ENCODE measurements around the gene CCNYL1.

The CCNYL1 gene

GRCh38 chr2:207791579-207792243, 80.3 kb downstream of the CCNYL1 start:
- DNase-seq (ENCODE audit: low read depth in 2 of 2) = no peak

DNA sequence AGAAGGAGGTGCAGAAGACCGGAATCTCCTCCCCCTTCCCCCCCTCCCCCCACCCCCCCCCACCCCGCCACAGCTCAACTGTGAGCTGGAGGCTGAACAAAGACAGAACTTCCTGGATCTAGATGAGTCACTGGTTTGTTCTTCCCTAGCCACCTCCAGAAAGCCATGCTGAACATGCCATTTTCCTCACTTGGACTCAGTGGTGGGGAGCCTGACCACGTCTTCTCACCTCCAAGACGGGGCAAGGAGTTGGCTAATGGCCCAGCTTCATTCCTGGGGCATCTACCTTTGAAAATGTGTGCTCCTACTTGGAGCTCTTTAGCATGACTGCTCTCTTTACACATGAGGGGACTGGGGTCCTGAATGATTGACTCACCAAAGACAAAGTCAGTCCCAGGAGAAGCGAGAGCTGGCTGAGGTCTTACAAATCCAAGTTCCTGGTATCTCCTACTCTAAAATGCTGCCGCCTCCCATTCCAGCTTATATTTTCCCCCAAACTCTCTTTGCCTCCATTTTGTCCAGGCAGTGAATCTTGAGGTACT, 80.9 kb downstream of the CCNYL1 start:
- DNase-seq (ENCODE audit: low read depth in 2 of 2) = no peak

DNA sequence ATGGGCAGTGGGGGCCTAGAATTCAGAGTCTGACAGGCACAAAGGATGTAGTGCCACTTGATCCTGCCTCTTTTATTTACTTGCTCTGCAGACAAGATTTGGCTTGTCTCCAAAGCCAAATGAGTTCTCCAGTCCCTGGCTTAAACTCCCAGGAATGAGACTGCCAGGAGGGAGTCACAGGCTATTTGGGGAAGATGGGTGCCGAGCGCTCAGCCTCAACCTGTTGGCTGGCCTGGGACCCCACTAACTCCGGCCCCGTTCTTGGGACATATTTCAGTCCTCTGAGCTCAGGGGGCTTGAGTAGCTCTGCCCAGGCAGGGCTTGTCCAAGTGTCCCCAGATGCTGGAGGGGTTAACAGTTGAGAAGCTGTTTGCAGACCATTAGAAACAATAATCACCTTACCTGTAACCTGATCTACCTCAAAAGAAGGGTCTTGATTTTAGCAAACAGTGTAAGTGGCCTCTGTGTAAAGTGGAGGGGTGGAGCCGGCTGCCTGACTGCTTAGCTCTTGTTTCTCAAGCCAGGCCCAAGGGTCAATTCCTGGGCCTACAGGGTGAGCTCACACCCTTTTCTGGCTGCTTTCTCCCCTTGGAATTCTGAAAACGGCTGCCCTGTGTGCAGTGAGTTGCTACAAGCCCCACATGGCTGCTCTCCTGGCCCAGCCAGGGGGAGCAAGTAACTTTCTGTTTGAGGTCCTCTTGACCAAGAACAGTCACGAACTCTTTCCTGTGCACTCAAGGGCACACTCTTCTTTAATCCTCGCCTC, 85.3 kb downstream of the CCNYL1 start:
- DNase-seq (ENCODE audit: low read depth in 2 of 2) = no peak

GRCh38 chr2:207801259-207801658, 89.8 kb downstream of the CCNYL1 start:
- no peak for DNase-seq (ENCODE audit: low read depth in 2 of 2)

GRCh38 chr2:207802650-207803049, 91.2 kb downstream of the CCNYL1 start:
- no peak for DNase-seq (ENCODE audit: low read depth in 2 of 2)
